Stimulated activated CD4-positive, alpha-beta T cell treated with anti-CD3 and anti-CD28 coated beads, Interleukin-4, amount 100 ng/mL, for 48 hours (primary cell): ENCODE results near the gene MSI2.

Source experiments
- DNase-seq, 2 donors: peaks; one replicate each; pipeline ENCODE4 v3.0.0-alpha.2; 2020; ENCODE audit warnings: low read depth in 2 of 2

MSI2 gene

DNA sequence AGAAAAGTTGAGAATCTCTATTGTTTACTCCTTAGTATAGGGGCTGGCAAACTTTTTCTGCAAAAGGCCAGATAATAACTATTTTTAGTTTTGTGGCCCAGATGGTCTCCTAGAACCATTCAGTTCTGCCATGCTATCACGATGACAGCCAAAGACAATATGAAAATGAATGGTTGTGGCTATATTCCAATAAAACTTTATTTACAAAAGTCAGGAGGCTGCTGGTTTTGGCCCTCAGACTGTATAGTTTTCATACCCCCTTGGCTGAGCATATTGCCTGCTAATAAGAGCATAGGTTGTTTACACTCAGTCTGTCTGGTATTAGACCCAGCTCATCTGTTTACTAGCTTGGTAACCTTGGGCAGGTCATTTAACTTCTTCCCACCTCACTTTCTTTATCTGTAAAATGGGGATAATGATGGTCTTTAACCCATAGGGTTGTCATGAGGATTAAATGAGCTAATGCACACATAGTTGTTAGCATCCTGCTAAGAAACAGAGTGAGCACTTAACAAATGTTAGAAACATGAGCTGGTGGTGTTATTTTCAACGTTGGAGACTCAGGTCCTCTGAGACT lies 156.3 kb downstream of the MSI2 start:
- no peak for DNase-seq

DNA sequence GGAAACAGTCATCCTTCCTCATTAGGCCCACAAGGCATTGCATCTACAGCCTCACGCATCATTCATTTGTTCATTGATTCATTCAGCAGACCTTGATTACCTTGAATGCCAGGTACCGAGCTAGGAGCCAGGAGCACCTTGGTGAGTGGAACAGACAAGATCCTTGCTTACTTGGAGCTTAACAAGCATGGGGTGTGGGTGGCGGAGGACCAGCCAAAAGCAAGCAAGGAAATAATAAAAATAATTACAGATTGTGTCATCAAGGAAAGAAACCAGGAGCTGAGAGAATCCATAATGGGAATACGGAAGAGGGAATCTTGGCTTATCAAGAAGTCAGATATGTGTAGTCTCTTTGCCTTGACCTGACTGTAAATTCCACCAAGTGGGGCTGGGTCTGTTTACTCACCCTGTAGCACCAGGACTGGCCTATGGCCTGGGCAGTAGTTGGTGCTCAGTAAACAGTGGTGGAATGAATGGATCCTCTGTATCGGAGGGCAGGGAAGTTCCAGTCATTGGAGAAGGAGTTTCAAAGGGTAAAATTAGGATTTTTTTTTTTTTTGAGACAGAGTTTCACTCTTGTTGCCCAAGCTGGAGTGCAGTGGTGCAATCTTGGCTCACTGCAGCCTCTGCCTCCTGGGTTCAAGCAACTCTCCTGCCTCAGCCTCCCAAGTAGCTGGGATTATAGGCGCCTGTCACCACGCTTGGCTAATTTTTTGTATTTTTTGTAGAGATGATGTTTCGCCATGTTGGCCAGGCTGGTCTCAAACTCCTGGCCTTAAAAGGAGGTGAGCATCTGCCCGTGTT lies 157.7 kb downstream of the MSI2 start:
- no peak for DNase-seq

DNA sequence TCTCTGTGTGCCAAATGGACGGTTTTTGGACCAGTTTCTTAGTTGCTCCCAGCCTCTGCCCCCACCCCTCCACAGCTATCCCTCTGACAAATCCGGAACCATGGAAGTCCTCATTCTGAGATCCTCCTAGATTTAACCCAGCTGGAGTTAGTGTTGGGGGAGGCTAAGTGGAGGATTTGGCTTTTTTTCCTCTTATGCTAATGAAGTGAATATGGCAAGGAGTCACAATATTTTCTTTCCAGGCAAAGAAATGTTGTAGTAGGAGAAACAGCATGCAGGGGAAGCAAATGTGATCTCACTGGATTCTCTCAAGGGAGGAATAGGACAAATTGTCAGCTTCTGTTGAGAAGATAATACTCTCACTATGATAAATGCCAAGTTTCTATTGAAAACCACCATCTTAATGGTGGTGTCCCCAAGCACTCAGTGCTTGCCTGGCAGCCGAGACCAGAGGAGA lies 159.5 kb downstream of the MSI2 start:
- DNase-seq = no peak

DNA sequence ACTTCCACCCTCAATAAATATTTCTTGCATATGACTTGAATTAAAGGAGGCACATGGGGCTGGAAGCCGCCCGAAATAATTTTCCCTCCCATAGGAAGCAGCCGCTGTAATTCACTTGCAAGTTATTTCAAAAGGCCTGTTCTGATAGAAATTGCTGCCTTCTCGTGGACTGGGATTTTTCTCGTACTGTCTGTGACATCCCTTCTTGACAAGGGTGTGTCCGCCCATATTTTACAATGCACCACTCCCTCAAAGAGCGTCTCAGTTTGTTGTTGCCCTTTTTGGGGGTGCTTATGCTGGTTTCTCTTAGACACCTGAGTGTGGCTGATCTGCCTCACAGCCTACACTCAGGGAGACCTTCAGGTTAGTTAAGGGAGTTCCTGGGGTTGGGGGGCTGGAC lies 160.0 kb downstream of the MSI2 start:
- no peak for DNase-seq

- DNase-seq = no peak
These were observed 161.6 kb downstream of the MSI2 start for GRCh38 chr17:57417956-57418355.

- no peak for DNase-seq
These were observed 162.3 kb downstream of the MSI2 start for GRCh38 chr17:57418463-57419246.

DNA sequence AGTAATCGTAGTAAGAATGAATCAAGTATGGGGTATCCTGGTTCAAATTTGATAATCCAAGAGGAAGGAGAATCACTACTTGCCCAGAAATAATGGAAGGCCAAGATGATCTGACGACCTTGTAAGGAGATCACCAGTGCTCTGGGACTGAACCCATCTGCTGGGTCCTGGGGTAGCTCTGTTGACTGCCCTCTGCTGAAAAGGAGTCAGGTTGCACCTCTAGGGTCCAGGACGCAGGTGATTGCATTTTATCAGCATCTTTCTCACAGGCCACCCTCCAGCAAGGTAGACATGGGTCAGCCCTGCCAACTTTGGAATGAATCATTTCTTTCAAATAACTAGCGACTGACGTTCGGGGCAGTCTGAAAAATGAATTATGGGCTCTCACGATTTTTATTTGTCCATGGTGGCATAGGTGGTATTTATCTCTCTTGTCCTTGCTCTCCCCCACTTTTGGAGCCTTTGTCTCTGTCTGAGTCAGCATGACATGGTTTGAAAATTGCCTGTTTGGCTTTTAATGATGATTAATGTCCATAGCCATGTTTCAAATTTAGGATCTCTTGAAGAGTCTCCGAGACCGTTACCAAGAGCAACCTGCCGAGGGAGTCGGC lies 163.7 kb downstream of the MSI2 start:
- DNase-seq = no peak

GRCh38 chr17:57420734-57421717 lies 164.7 kb downstream of the MSI2 start:
- DNase-seq = no peak

DNA sequence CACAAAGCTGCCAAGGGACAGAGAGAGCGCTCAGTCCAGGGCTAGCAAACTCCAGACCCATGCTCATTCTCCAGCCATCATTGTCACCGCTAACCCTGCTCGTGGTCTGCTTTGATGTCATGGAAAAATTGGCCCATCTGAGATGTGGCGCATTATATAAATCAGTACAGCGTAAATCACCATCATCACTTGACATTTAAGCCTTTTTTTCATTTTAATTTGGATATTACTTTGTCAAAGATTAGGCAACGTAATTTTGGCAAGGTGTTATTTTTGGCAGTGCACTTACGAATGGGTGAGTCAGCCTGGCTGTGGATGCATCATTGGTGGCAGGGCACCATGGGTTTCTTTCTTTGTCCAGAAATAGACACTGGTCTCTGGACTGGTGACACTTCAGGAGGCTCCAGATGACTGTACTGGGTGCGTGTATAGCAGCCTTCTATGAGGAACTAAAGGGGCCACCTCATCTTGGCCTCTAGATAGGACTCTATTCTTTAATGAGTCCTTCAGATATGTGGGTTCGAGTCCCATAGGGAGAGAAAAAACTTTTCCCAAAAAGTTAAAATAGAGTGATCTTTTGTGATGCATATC lies 166.3 kb downstream of the MSI2 start:
- DNase-seq = no peak

- DNase-seq = no peak
These were observed 167.2 kb downstream of the MSI2 start for GRCh38 chr17:57423541-57423940.

DNA sequence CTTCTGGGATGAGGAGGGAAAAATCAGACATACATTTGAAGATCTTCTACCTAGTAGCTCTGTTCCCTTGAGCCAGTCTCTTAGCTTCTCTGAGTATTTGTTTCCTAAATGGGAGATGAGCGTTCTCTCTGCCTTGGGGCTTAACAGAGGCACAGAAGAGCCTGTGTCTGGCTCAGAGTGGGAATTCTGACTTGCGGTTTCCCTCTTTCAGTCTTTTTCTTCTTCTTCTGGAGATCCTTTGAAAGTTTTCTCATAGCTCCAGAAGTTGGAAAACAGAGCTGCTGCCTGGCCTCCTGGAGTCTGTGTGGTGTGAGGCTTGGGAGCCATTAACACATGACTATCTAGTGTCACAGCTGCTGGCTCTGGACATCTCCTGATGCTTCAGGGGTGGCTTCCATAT lies 167.9 kb downstream of the MSI2 start:
- DNase-seq = no peak

GRCh38 chr17:57424777-57425188 lies 168.5 kb downstream of the MSI2 start:
- no peak for DNase-seq

DNA sequence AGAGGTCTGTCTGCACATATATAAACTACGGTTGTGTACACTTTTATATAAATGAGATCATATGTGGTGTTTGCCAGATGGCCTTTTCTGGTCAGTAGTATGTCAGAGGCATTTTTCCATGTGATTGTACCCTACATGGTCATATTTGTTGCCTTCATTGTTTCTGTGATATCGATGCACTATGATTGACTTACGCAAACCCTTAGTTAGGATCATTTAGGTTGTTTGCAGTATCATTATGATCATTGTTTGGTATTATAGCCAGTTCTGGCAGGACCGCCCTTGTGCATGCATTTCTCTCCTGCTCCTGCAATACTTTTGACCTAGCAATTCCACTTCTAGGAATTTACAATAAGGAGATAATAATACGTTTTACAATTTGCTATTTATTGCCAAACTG lies 169.1 kb downstream of the MSI2 start:
- DNase-seq = no peak

- DNase-seq = no peak
These were observed 169.9 kb downstream of the MSI2 start for GRCh38 chr17:57425903-57426880.

GRCh38 chr17:57429966-57430365 lies 173.6 kb downstream of the MSI2 start:
- no peak for DNase-seq

- no peak for DNase-seq
These were observed 175.1 kb downstream of the MSI2 start for GRCh38 chr17:57431415-57431814.

GRCh38 chr17:57432507-57433277 lies 176.4 kb downstream of the MSI2 start:
- no peak for DNase-seq

DNA sequence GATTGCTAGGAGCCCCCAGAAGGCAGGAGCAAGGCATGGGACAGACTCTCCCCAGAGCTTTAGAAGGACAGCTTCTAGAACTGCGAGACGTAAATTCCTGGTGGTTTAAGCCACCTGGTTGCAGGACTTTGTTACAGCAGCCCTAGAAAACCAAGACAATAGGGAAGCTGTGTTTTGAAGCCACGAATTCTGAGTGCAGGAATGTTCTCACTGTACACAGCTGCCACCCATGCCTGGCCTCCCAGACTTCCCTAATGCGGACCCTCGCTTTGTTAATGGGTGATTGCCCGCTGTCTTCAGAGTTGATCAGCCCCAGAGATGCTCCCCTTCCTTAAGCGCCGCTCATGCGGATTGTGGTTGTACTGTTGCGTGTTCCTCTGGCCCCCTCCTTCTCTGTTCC lies 177.1 kb downstream of the MSI2 start:
- DNase-seq = no peak

- DNase-seq = no peak
These were observed 178.0 kb downstream of the MSI2 start for GRCh38 chr17:57434361-57434760.
